ENCODE measurements around the gene GIMD1. TPM values are rescaled to one million over a fixed set of nuclear protein-coding genes. Genes with fewer than 3 reads are reported as not detected.

GIMD1 gene
- polyA plus RNA-seq, 1 experiment, result not detected

GRCh38 chr4:106395582-106395981 is 27.0 kb upstream of the GIMD1 start:
- no peaks in the 10 kb centered on the region; the same call in 1 of the 2 replicates for H3K9me3 ChIP-seq (ENCODE audit: control insufficient read depth, insufficient read depth, low read length)
- no peak overlapping the region for H3K27ac ChIP-seq (ENCODE audit: low read depth, low read length)
- ChIA-PET CTCF (no interaction called here), POLR2A (no interaction called here)
- no peak for DNase-seq (ENCODE audit: low read depth, low spot score)
- H3K27me3 ChIP-seq (ENCODE audit: control insufficient read depth, insufficient read depth, low read length), result no peaks in the 10 kb centered on the region
- TF ChIP-seq CTCF (IDR thresholded peaks at IDR 0.05; ENCODE audit: low read depth, low read length), result no peak
- no peak overlapping the region for H3K4me3 ChIP-seq (ENCODE audit: low read depth, low read length)

- ChIA-PET POLR2A (no interaction called here), CTCF (interaction anchor here (0.7 kb wide), 1 partner anchor 11 kb away, joined by 3 read pairs; no protein-coding TSS in a partner anchor)
These were observed 17.3 kb upstream of the GIMD1 start for GRCh38 chr4:106385853-106386393.

GRCh38 chr4:106384878-106385277 is 16.3 kb upstream of the GIMD1 start:
- Histone ChIP-seq H3K9me3 (ENCODE audit: control insufficient read depth, insufficient read depth, low read length) (no peaks in the 10 kb centered on the region; the same call in 1 of the 2 replicates), H3K27me3 (ENCODE audit: control insufficient read depth, insufficient read depth, low read length) (no peaks in the 10 kb centered on the region), H3K27ac (ENCODE audit: low read depth, low read length) (no peak overlapping the region), H3K4me3 (ENCODE audit: low read depth, low read length) (no peak overlapping the region)
- ChIA-PET CTCF (interaction anchor here (1.2 to 1.5 kb wide), 2 partner anchors 15 to 118 kb away, joined by 4 to 6 read pairs; no protein-coding TSS in a partner anchor), POLR2A (no interaction called here)
- no peak for DNase-seq (ENCODE audit: low read depth, low spot score)
- TF ChIP-seq CTCF (IDR thresholded peaks at IDR 0.05; ENCODE audit: low read depth, low read length), result no peak

More at GRCh38 chr4:106385853-106386393, 17.3 kb upstream of the GIMD1 start:
- Histone ChIP-seq H3K27ac (ENCODE audit: low read depth, low read length) (no peak overlapping the region), H3K9me3 (ENCODE audit: control insufficient read depth, insufficient read depth, low read length) (no peaks in the 10 kb centered on the region; the same call in 1 of the 2 replicates), H3K4me3 (ENCODE audit: low read depth, low read length) (no peak overlapping the region), H3K27me3 (ENCODE audit: control insufficient read depth, insufficient read depth, low read length) (no peaks in the 10 kb centered on the region)
- DNase-seq (ENCODE audit: low read depth, low spot score), result no peak
- TF ChIP-seq CTCF (IDR thresholded peaks at IDR 0.05; ENCODE audit: low read depth, low read length), result no peak

- Histone ChIP-seq H3K4me3 (ENCODE audit: low read depth, low read length) (no peak overlapping the region), H3K27ac (ENCODE audit: low read depth, low read length) (no peak overlapping the region), H3K9me3 (ENCODE audit: control insufficient read depth, insufficient read depth, low read length) (no peaks in the 10 kb centered on the region), H3K27me3 (ENCODE audit: control insufficient read depth, insufficient read depth, low read length) (no peaks in the 10 kb centered on the region)
- ChIA-PET CTCF (interaction anchor here (2.3 kb wide), 1 partner anchor 10 kb away, joined by 22 read pairs; no protein-coding TSS in a partner anchor), POLR2A (no interaction called here)
- no peak for DNase-seq (ENCODE audit: low read depth, low spot score)
- TF ChIP-seq CTCF (IDR thresholded peaks at IDR 0.05; ENCODE audit: low read depth, low read length), result no peak
These were observed 11.6 kb upstream of the GIMD1 start for GRCh38 chr4:106380179-106380578.

- H3K4me3 ChIP-seq (ENCODE audit: low read depth, low read length), result no peak overlapping the region
- no peak for DNase-seq (ENCODE audit: low read depth, low spot score)
- TF ChIP-seq CTCF (IDR thresholded peaks at IDR 0.05; ENCODE audit: low read depth, low read length), result no peak
- ChIA-PET POLR2A (no interaction called here), CTCF (no interaction called here)
- no peaks in the 10 kb centered on the region for H3K9me3 ChIP-seq (ENCODE audit: control insufficient read depth, insufficient read depth, low read length)
- H3K27me3 ChIP-seq (ENCODE audit: control insufficient read depth, insufficient read depth, low read length), result no peaks in the 10 kb centered on the region
- no peak overlapping the region for H3K27ac ChIP-seq (ENCODE audit: low read depth, low read length)
These were observed 4.4 kb upstream of the GIMD1 start for GRCh38 chr4:106373026-106373425.

All from AG04450 (cell line).